Activated naive CD8-positive, alpha-beta T cell treated with anti-CD3 and anti-CD28 coated beads, Interleukin-2, amount 10 ng/mL, durations not matched to agents 7 days and 5 days (primary cell): ENCODE data around the gene COL8A2. TPM values are rescaled to one million over a fixed set of nuclear protein-coding genes. Genes with fewer than 3 reads are reported as not detected.

Experiments
- ATAC-seq: fragments of 150-1000 bp; cut with Tn5 transposase; one replicate; pipeline ENCODE4 v1.10.0; 2021; ENCODE audit warnings: low read depth, moderate library complexity
- POLR2A ChIA-PET: fragments of 350-600 bp; sonication (Branson Sonifier 250); formaldehyde crosslinking; loops from one replicate; lab custom pipeline; 2021; ENCODE audit warnings: antibody characterized with exemption; lab: Charles Lee
- DNase-seq: peaks from one replicate; pipeline ENCODE4 v3.0.0; 2021
- H3K27ac Mint-ChIP-seq: one replicate; pipeline ENCODE4 v1.8.0; 2022; ENCODE audit warnings: mild to moderate bottlenecking, mixed read lengths
- H3K27me3 Mint-ChIP-seq: one replicate; pipeline ENCODE4 v1.8.0; 2022; ENCODE audit warnings: mild to moderate bottlenecking, moderate library complexity, mixed read lengths
- H3K36me3 Mint-ChIP-seq: one replicate; pipeline ENCODE4 v1.8.0; 2021; ENCODE audit warnings: mild to moderate bottlenecking, mixed read lengths
- H3K4me1 Mint-ChIP-seq: one replicate; pipeline ENCODE4 v1.8.0; 2021; ENCODE audit warnings: mixed read lengths
- H3K4me3 Mint-ChIP-seq: one replicate; pipeline ENCODE4 v1.8.0; 2022; ENCODE audit warnings: mild to moderate bottlenecking, moderate library complexity, mixed read lengths
- H3K9me3 Mint-ChIP-seq: one replicate; pipeline ENCODE4 v1.8.0; 2021; ENCODE audit warnings: mixed read lengths
- total RNA-seq, 2 experiments: library from RNA; stranded (reverse); gene quantifications; one replicate each; pipeline ENCODE4 v1.2.3, GENCODE V29; 2021

Gene COL8A2
- total RNA-seq, 2 experiments from 2014 or later = 0.17 to 0.19 TPM

DNA sequence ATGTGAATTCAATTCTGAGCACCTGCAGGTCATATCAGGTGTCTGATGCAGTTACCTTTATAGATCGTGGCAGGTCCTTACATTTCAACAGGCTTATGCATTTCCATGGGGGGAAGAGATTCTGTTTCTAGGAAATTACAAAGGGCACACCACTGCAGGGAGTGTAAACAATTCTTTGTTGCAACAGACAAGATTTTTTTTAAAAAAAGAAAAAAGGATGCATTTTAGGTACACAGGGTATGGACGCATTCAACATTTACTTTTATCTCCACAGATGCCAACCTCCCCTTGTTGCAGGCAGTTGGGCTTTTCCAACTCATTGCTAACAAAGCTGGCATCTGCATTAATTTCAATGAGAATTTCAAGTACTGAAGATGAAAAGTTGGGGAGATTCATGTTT lies 54.7 kb downstream of the COL8A2 start:
- POLR2A ChIA-PET = no interaction called here
- Mint-ChIP-seq H3K4me1 (no peaks in the 10 kb centered on the region), H3K27ac (no peak overlapping the region), H3K9me3 (peaks cover 2% of the 10 kb centered on the region), H3K4me3 (no peak overlapping the region), H3K27me3 (no peaks in the 10 kb centered on the region), H3K36me3 (peaks cover 2% of the 10 kb centered on the region)
- no peak for ATAC-seq
- no peak for DNase-seq

DNA sequence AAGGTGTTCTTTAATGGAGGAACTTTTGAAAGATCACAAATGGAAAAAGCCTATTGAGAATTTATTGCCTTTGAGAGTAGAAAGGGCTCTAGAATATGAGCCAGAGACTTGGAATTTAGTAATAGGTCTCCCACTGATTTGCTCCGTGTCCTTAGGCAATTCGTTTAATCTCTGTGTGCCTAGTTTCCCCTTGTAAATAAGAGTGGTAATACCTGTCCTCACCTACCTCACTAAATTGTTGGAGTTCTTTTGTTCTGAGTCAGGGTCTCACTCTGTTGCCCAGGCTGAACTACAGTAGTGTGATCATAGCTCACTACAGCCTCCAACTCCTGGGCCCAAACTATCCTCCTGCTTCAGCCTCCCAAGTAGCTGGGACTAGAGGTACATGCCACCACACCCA lies 56.2 kb downstream of the COL8A2 start:
- DNase-seq (no peak), ATAC-seq (no peak)
- H3K36me3 Mint-ChIP-seq = peaks cover 2% of the 10 kb centered on the region
- no peak overlapping the region for H3K4me3 Mint-ChIP-seq
- H3K9me3 Mint-ChIP-seq = peaks cover 2% of the 10 kb centered on the region
- H3K27ac Mint-ChIP-seq = no peak overlapping the region
- no peaks in the 10 kb centered on the region for H3K27me3 Mint-ChIP-seq
- no peaks in the 10 kb centered on the region for H3K4me1 Mint-ChIP-seq
- POLR2A ChIA-PET = no interaction called here

DNA sequence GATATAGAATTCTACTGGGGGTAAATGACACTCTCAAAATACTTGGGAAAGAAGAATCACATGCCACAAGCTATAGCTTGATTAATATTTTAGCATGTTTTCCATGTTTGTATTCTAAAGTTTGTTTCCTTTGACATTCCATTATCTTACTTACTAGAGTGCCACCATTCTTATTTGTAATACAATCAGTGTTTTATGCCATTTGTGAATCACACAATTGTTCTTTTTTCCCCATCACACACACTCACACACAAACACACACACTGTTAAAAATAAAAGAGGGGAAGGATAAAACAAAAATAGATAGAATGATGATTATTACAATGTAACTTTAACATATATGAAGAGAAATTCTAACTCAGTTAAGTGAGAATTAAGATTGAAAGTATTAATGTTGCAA lies 57.2 kb downstream of the COL8A2 start:
- Mint-ChIP-seq H3K36me3 (peaks cover 2% of the 10 kb centered on the region), H3K4me1 (no peaks in the 10 kb centered on the region), H3K27me3 (no peaks in the 10 kb centered on the region), H3K4me3 (no peak overlapping the region), H3K9me3 (peaks cover 2% of the 10 kb centered on the region), H3K27ac (no peak overlapping the region)
- POLR2A ChIA-PET = no interaction called here
- DNase-seq = no peak
- ATAC-seq = no peak

DNA sequence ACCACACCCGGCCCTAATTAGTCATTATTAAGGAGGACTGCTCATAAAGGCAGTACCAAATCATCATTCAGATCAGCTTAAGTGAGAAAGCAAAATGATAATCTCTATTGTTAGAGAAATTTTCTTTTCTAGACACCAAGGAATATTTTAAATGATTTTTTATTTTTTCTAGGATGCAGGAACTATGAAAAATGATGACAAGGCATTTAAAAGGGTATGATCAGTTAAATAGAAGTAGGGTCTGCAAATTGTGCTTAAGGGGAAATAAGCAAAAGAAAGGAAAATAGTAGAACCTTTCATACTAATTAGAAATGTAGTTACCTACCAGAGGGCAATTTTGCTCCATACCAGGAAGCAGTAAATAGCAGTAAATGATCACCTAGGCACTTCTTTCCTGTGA lies 62.7 kb downstream of the COL8A2 start:
- Mint-ChIP-seq H3K4me1 (no peaks in the 10 kb centered on the region), H3K27me3 (no peaks in the 10 kb centered on the region), H3K4me3 (no peak overlapping the region), H3K27ac (no peak overlapping the region), H3K9me3 (no peaks in the 10 kb centered on the region), H3K36me3 (peaks cover 2% of the 10 kb centered on the region)
- DNase-seq (no peak), ATAC-seq (no peak)
- POLR2A ChIA-PET = no interaction called here

DNA sequence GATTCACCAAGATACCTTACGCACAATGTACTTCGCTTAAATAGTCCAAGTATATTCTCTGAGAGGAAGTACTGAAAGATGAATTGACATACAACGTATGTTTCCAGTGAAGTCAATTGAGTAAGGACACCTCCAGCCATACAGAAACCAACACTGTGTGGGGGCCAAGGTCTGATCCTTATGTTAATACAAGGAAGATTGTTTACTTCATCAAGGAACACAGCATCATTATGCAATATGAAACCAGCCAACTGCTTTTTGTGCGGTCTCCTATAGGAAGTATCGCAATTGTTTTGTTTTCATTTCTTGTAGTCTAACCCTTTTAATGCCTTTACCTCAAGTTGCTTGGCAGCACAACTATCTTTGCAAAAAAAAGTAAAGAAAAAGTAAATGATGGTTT lies 69.3 kb downstream of the COL8A2 start:
- Mint-ChIP-seq H3K9me3 (no peaks in the 10 kb centered on the region), H3K4me3 (no peak overlapping the region), H3K36me3 (peaks cover 10% of the 10 kb centered on the region), H3K27me3 (no peaks in the 10 kb centered on the region), H3K4me1 (peaks cover 1% of the 10 kb centered on the region), H3K27ac (no peak overlapping the region)
- DNase-seq (no peak), ATAC-seq (no peak)
- POLR2A ChIA-PET = no interaction called here

DNA sequence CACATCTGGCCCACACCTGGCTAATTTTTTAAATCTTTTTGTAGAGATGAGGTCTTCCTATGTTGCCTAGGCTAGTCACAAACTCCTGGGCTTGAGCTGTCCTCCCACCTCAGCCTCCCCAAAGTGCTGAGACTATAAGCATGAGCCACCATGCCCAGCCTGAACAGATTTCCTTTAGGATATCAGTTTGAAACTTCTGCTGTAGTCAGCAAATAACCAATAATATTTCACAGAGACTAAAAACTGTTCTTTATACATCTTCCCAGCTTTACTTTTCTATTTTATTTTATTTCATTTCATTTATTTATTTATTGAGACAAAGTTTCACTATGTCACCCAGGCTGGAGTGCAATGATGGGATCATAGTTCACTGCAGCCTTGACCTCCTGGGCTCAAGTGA lies 71.0 kb downstream of the COL8A2 start:
- peaks cover 1% of the 10 kb centered on the region for H3K4me1 Mint-ChIP-seq
- H3K9me3 Mint-ChIP-seq = no peaks in the 10 kb centered on the region
- POLR2A ChIA-PET = no interaction called here
- no peak overlapping the region for H3K4me3 Mint-ChIP-seq
- H3K36me3 Mint-ChIP-seq = peaks cover 15% of the 10 kb centered on the region
- ATAC-seq = no peak
- no peak overlapping the region for H3K27ac Mint-ChIP-seq
- DNase-seq = no peak
- H3K27me3 Mint-ChIP-seq = no peaks in the 10 kb centered on the region

DNA sequence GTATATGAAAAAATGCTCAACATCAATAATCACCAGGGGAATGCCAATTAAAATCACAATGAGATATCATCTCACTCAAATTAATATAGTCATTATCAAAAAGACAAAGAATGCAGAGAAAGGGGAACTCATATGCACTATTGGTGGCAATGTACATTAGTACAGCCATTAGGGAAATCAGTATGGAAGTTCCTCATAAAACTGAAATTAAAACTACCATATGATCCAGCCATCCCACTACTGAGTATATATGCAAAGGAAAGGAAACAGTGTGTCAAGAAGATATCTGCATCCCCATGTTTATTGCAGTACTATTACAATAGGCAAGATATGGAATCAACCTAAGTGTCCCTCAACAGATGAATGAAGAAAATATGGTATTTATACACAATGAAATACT lies 73.2 kb downstream of the COL8A2 start:
- POLR2A ChIA-PET = no interaction called here
- no peaks in the 10 kb centered on the region for H3K27me3 Mint-ChIP-seq
- ATAC-seq (no peak), DNase-seq (no peak)
- no peak overlapping the region for H3K4me3 Mint-ChIP-seq
- peaks cover 35% of the 10 kb centered on the region for H3K36me3 Mint-ChIP-seq
- no peak overlapping the region for H3K27ac Mint-ChIP-seq
- H3K9me3 Mint-ChIP-seq = no peaks in the 10 kb centered on the region
- H3K4me1 Mint-ChIP-seq = peaks cover 1% of the 10 kb centered on the region

Other genes starting within 250 kb of the COL8A2 start
- 10 to 100 TPM; 24.0 to 24.8 TPM for gene AGO1, start 242.0 kb downstream of the COL8A2 start, total RNA-seq
- gene AGO3, start 194.1 kb downstream of the COL8A2 start, total RNA-seq = 10 to 100 TPM; 26.5 to 34.0 TPM
- not detected for gene TEKT2, start 41.1 kb downstream of the COL8A2 start, total RNA-seq
- gene ADPRS, start 36.3 kb downstream of the COL8A2 start, total RNA-seq = 10 to 100 TPM; 30.7 to 32.7 TPM
- 10 to 100 TPM; 51.7 to 52.5 TPM for gene TRAPPC3, start 24.3 kb upstream of the COL8A2 start, total RNA-seq
- 100 to 1,000 TPM; 234 to 237 TPM for gene MAP7D1, start 30.9 kb upstream of the COL8A2 start, total RNA-seq
- gene THRAP3, start 99.2 kb upstream of the COL8A2 start, total RNA-seq = 100 to 1,000 TPM; 125 to 130 TPM
- gene SH3D21, start 181.1 kb upstream of the COL8A2 start, total RNA-seq = 10 to 100 TPM; 24.9 to 26.5 TPM
- gene EVA1B, start 198.4 kb upstream of the COL8A2 start, total RNA-seq = 10 to 100 TPM; 11.6 to 14.1 TPM